ENCODE results near the gene CCSER1.

CCSER1 gene

DNA sequence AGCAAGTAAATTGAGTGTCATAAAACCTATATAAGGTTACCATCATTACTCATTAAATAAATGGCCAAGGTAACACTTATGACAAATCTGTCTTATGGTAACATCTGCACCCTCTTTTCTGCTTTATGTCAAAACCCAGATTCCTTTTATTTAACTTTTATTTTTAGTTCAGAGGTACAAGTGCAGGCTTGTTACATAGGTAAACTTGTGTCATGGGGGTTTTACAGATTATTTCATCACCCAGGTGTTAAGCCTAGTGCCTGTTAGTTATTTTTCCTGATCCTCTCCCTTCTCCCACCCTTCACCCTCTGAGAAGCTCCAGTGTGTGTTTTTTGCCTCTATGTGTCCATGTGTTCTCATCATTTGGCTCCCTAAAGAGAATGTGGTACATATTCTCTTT, 930.7 kb downstream of the CCSER1 start:
- no peak for DNase-seq (ENCODE audit: extremely low spot score)
- ChIA-PET CTCF (no interaction called here), POLR2A (no interaction called here)
- TF ChIP-seq CTCF (IDR thresholded peaks at IDR 0.05; ENCODE audit: control extremely low read depth, extremely low read depth, low read depth, missing control alignments), result no peak

DNA sequence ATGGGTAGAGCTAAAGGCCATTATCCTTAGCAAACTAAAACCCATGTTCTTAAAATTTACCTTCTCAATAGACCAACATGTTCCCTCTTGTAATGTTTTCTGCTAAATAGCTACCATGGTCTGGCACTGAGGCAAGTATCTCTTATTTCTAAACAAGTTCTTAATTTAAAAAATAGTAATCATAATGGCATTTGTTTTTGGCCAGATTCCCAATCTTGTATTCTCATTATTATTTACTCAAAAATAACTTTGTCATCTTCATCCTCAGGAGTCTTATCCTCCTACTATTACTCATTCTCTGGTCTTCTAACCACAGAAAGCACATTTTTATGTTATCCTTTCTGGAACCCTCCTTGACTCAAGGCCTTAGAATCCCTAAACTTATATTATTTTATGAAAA, 931.2 kb downstream of the CCSER1 start:
- ChIA-PET POLR2A (no interaction called here), CTCF (no interaction called here)
- DNase-seq (ENCODE audit: extremely low spot score), result no peak
- no peak for TF ChIP-seq CTCF (IDR thresholded peaks at IDR 0.05; ENCODE audit: control extremely low read depth, extremely low read depth, low read depth, missing control alignments)

DNA sequence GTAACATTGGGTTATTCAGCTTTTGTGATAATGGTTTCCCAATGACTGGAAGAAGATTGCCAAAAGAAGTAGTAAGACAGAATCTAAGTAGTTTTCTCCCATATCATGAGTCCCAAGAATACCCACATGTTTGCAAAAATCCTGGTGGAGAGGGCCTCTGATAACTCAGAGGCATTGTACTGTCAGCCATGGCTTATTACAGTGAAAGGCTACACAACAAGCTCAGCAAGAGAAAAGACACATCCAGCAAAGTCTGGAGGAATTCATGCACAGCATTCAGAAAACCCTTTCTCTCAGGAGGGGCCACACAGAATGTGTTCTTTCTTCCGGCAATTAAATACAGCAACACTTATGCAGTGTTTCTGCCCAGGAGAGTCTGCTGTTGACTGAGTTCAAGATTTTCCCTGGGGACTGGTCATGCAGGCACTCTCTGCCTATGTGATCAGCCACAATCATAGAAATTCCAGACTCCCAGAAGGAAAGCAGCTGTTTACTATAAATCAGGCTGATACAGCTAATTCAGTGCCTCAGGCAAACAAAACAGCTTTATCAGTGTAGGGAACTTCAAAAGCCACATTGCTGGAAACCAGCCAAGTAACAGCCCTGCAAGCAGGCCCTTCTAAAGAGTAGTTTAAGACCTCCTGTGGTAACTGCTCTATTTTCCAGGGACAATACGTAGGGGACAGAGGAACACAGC, 937.1 kb downstream of the CCSER1 start:
- POLR2A ChIA-PET, result no interaction called here
- CTCF ChIA-PET, result interaction anchor here (2.3 kb wide), 1 partner anchor 9 kb away, joined by 8 read pairs; no protein-coding TSS in a partner anchor
- no peak for DNase-seq (ENCODE audit: extremely low spot score)
- TF ChIP-seq CTCF (IDR thresholded peaks at IDR 0.05; ENCODE audit: control extremely low read depth, extremely low read depth, low read depth, missing control alignments), result no peak

- POLR2A ChIA-PET, result no interaction called here
- TF ChIP-seq CTCF (IDR thresholded peaks at IDR 0.05; ENCODE audit: control extremely low read depth, extremely low read depth, low read depth, missing control alignments), result no peak
- CTCF ChIA-PET, result interaction anchor here (2.3 kb wide), 1 partner anchor 10 kb away, joined by 8 read pairs; no protein-coding TSS in a partner anchor
- DNase-seq (ENCODE audit: extremely low spot score), result no peak
Measured at GRCh38 chr4:91065117-91065516, 937.9 kb downstream of the CCSER1 start.

GRCh38 chr4:91070736-91071135, 943.5 kb downstream of the CCSER1 start:
- ChIA-PET CTCF (no interaction called here), POLR2A (no interaction called here)
- DNase-seq (ENCODE audit: extremely low spot score), result no peak
- TF ChIP-seq CTCF (IDR thresholded peaks at IDR 0.05; ENCODE audit: control extremely low read depth, extremely low read depth, low read depth, missing control alignments), result no peak

GRCh38 chr4:91076147-91076546, 949.0 kb downstream of the CCSER1 start:
- no peak for DNase-seq (ENCODE audit: extremely low spot score)
- no peak for TF ChIP-seq CTCF (IDR thresholded peaks at IDR 0.05; ENCODE audit: control extremely low read depth, extremely low read depth, low read depth, missing control alignments)
- ChIA-PET POLR2A (no interaction called here), CTCF (no interaction called here)
